ENCODE data around the gene E2F7. TPM values are rescaled to one million over a fixed set of nuclear protein-coding genes. Genes with fewer than 3 reads are reported as not detected.

Gene E2F7
- total RNA-seq, 1 experiment from 2014 or later, result 28.4 TPM

DNA sequence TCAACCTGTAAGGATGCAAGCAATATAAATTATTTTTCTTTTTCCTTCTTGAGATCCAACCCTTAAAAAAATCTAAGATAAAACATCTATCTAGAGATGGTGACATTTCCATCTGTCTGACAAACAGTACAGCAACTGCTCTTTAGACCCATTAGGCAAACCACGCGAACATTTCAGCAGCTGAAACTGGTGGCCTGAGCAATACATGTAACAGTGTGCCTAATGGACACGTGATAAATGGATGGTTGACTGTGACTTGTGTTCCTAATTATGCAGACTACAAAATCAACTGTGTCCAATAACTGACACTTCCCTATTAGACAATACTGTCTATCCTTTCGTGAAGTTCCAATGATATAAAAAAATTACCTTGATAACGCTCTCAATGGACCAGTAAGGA is 18.9 kb downstream of the E2F7 start:
- Mint-ChIP-seq H3K36me3 (peaks cover 71% of the 10 kb centered on the region), H3K4me3 (no peak overlapping the region), H3K27ac (no peak overlapping the region), H3K27me3 (ENCODE audit: low read depth) (no peaks in the 10 kb centered on the region), H3K9me3 (no peaks in the 10 kb centered on the region), H3K4me1 (no peaks in the 10 kb centered on the region)
- CTCF ChIA-PET, result no interaction called here
- no peak for TF ChIP-seq HMGXB4 (CRISPR knock-in tag; IDR thresholded peaks at IDR 0.05)
- no peak for TF ChIP-seq ARID4B (CRISPR knock-in tag; IDR thresholded peaks at IDR 0.05; ENCODE audit: borderline replicate concordance)
- no peak for TF ChIP-seq IRF1 (CRISPR knock-in tag; IDR thresholded peaks at IDR 0.05)
- no peak for TF ChIP-seq ELF4 (CRISPR knock-in tag; IDR thresholded peaks at IDR 0.05; ENCODE audit: low read depth)
- TF ChIP-seq CREB1 (CRISPR knock-in tag; IDR thresholded peaks at IDR 0.05), result no peak
- TF ChIP-seq TCF7 (CRISPR knock-in tag; IDR thresholded peaks at IDR 0.05; ENCODE audit: low read depth), result no peak
- TF ChIP-seq FOXK1 (CRISPR knock-in tag; IDR thresholded peaks at IDR 0.05), result no peak
- TF ChIP-seq RELA (CRISPR knock-in tag; IDR thresholded peaks at IDR 0.05; ENCODE audit: borderline replicate concordance), result no peak
- TF ChIP-seq, protein P1, sequence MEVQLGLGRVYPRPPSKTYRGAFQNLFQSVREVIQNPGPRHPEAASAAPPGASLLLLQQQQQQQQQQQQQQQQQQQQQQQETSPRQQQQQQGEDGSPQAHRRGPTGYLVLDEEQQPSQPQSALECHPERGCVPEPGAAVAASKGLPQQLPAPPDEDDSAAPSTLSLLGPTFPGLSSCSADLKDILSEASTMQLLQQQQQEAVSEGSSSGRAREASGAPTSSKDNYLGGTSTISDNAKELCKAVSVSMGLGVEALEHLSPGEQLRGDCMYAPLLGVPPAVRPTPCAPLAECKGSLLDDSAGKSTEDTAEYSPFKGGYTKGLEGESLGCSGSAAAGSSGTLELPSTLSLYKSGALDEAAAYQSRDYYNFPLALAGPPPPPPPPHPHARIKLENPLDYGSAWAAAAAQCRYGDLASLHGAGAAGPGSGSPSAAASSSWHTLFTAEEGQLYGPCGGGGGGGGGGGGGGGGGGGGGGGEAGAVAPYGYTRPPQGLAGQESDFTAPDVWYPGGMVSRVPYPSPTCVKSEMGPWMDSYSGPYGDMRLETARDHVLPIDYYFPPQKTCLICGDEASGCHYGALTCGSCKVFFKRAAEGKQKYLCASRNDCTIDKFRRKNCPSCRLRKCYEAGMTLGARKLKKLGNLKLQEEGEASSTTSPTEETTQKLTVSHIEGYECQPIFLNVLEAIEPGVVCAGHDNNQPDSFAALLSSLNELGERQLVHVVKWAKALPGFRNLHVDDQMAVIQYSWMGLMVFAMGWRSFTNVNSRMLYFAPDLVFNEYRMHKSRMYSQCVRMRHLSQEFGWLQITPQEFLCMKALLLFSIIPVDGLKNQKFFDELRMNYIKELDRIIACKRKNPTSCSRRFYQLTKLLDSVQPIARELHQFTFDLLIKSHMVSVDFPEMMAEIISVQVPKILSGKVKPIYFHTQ (CRISPR knock-in tag; IDR thresholded peaks at IDR 0.05), result no peak
- TF ChIP-seq NFATC4 (CRISPR knock-in tag; IDR thresholded peaks at IDR 0.05), result no peak
- TF ChIP-seq, protein P2, sequence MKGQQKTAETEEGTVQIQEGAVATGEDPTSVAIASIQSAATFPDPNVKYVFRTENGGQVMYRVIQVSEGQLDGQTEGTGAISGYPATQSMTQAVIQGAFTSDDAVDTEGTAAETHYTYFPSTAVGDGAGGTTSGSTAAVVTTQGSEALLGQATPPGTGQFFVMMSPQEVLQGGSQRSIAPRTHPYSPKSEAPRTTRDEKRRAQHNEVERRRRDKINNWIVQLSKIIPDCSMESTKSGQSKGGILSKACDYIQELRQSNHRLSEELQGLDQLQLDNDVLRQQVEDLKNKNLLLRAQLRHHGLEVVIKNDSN (CRISPR knock-in tag; IDR thresholded peaks at IDR 0.05), result no peak
- TF ChIP-seq ZNF425 (CRISPR knock-in tag; conservative IDR thresholded peaks at IDR 0.05), result no peak
- TF ChIP-seq, protein P3, sequence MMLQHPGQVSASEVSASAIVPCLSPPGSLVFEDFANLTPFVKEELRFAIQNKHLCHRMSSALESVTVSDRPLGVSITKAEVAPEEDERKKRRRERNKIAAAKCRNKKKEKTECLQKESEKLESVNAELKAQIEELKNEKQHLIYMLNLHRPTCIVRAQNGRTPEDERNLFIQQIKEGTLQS (CRISPR knock-in tag; conservative IDR thresholded peaks at IDR 0.05), result no peak
- TF ChIP-seq, protein P4, sequence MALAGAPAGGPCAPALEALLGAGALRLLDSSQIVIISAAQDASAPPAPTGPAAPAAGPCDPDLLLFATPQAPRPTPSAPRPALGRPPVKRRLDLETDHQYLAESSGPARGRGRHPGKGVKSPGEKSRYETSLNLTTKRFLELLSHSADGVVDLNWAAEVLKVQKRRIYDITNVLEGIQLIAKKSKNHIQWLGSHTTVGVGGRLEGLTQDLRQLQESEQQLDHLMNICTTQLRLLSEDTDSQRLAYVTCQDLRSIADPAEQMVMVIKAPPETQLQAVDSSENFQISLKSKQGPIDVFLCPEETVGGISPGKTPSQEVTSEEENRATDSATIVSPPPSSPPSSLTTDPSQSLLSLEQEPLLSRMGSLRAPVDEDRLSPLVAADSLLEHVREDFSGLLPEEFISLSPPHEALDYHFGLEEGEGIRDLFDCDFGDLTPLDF (CRISPR knock-in tag; IDR thresholded peaks at IDR 0.05), result no peak
- TF ChIP-seq SMAD4 (CRISPR knock-in tag; IDR thresholded peaks at IDR 0.05), result no peak
- TF ChIP-seq NR3C1 (CRISPR knock-in tag; conservative IDR thresholded peaks at IDR 0.05; ENCODE audit: low read depth), result no peak
- no peak for TF ChIP-seq ZNF263 (CRISPR knock-in tag; IDR thresholded peaks at IDR 0.05; ENCODE audit: low read depth)
- no peak for TF ChIP-seq PRRX2 (CRISPR knock-in tag; IDR thresholded peaks at IDR 0.05)
- POLR2A ChIA-PET, result no interaction called here
- DNase-seq (ENCODE audit: low spot score) (no peak), ATAC-seq (no peak)
